ENCODE results near the gene MRPS9. TPM values are rescaled to one million over a fixed set of nuclear protein-coding genes. Genes with fewer than 3 reads are reported as not detected.
A peak's percentile ranks its signal among the peaks of the same experiment; 100 is the strongest.

The MRPS9 gene
- total and polyA plus RNA-seq, 8 donors: 8.7 to 30.9 (median 22.4) TPM; not detected in 1

DNA sequence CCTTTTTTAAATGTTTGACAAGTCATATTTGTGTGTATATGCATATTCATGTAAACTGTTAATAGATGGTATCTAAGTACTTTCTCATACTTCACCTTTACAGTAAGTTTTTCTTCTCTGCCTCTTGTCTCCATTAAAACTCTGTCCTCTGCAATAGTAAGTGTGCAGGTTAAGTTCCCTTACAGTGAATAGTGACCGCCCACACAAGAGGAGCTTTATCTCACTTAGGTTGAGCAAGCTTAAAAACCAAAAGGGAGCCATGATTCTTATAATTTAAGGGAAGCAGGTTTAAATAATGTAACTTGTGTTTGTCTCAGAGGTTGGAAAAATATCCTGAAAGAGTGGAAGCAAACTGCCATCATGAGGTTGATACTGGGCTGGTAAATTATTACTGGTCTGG, 61.3 kb downstream of the MRPS9 start:
- Histone ChIP-seq H3K4me3 (no peak overlapping the region), H3K27ac (no peak overlapping the region), H3K9me3 (no peaks in the 10 kb centered on the region), H3K27me3 (no peaks in the 10 kb centered on the region), H3K36me3 (peaks cover 21 to 80% (median 62%) of the 10 kb centered on the region in 4 donors), H3K4me1 (no peaks in the 10 kb centered on the region)
- DNase-seq: no peak
- WGBS, 5 donors: 89 to 100% (median 97%) methylated on average over 1 of the region's 1 CpG
- intact Hi-C loops (cut with DNase I; ENCODE audit: low total_unique reads): no loop called here
- TF ChIP-seq POLR2A (IDR thresholded peaks at IDR 0.05) (no peak), EP300 (IDR thresholded peaks at IDR 0.05) (no peak), POLR2AphosphoS5 (IDR thresholded peaks at IDR 0.05) (no peak)
- TF ChIP-seq, protein P1, sequence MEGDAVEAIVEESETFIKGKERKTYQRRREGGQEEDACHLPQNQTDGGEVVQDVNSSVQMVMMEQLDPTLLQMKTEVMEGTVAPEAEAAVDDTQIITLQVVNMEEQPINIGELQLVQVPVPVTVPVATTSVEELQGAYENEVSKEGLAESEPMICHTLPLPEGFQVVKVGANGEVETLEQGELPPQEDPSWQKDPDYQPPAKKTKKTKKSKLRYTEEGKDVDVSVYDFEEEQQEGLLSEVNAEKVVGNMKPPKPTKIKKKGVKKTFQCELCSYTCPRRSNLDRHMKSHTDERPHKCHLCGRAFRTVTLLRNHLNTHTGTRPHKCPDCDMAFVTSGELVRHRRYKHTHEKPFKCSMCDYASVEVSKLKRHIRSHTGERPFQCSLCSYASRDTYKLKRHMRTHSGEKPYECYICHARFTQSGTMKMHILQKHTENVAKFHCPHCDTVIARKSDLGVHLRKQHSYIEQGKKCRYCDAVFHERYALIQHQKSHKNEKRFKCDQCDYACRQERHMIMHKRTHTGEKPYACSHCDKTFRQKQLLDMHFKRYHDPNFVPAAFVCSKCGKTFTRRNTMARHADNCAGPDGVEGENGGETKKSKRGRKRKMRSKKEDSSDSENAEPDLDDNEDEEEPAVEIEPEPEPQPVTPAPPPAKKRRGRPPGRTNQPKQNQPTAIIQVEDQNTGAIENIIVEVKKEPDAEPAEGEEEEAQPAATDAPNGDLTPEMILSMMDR (IDR thresholded peaks at IDR 0.05): no peak

DNA sequence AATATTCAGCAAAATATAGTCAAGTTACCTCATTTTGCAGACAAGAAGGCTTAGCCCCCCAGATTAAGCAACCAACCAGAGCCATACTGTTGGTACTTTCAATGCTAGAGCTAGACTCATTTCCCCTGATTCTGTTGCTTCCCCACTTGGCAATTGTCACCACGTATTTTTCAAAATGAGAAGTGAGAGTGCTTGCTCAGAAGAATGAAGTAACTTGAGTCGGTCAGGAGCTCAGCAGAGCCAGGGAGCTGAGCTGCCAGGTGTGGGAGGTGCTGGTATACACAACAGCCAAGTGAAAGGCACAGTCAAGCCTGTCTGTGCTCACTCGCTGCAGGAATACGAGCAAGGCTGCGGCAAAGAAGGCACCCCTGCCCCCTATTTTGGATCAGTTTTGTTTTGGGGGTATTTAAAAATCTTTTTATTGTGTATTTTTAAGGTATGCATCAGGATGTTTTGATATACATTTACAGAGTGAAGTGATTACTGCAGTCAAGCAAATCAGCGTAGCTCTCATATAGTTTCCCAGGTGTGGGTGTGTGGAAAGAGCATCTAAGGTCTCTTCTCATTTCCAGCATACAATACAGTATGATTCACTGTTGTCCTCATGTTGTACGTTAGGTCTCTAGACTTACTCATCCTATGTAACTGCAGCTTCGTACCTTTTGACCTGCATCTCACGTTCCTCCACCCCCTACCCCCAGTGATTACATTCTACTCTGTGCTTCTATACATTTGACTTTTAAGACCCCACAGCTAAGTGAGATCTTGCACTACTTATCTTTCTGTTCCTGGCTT, 62.4 kb downstream of the MRPS9 start:
- WGBS, 5 donors: 88 to 92% (median 90%) methylated on average over 9 of the region's 9 CpGs
- H3K36me3 ChIP-seq: peaks cover 21 to 69% (median 51%) of the 10 kb centered on the region in 4 donors

DNA sequence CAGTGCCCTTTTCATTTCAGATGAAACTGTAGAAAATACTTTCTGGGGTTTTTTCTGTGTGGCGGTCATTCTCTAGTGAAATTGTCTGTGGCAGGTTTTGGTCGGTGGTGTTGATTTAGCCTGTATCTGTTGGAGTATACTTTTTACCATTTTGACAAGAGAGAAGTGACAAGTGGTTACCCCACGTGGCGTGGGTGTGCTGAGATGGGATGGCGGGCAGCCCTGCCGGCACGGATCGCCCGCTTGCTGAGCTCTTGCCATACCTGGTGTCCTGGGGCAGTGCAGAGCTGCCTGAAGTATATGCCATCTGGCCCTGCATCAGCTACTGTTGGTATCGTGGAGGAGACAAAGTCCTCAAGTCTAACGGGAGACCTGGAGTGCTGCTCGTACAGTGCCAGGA, 64.1 kb downstream of the MRPS9 start:
- TF ChIP-seq EP300 (IDR thresholded peaks at IDR 0.05) (no peak), POLR2A (IDR thresholded peaks at IDR 0.05) (no peak)
- H3K9me3 ChIP-seq: no peaks in the 10 kb centered on the region
- H3K27me3 ChIP-seq: no peaks in the 10 kb centered on the region
- H3K27ac ChIP-seq: no peak overlapping the region
- peaks cover 18 to 56% (median 46%) of the 10 kb centered on the region in 4 donors for H3K36me3 ChIP-seq
- WGBS, 5 donors: 89 to 96% (median 94%) methylated on average over 12 of the region's 12 CpGs
- no peak for DNase-seq
- H3K4me3 ChIP-seq: no peak overlapping the region
- intact Hi-C loops (cut with DNase I; ENCODE audit: low total_unique reads): no loop called here
- H3K4me1 ChIP-seq: no peaks in the 10 kb centered on the region

More for the DNA sequence above, 62.4 kb downstream of the MRPS9 start:
- Histone ChIP-seq H3K4me3 (no peak overlapping the region), H3K4me1 (no peaks in the 10 kb centered on the region), H3K27me3 (no peaks in the 10 kb centered on the region), H3K27ac (no peak overlapping the region), H3K9me3 (no peaks in the 10 kb centered on the region)
- peak in 1 of 2 donors; percentile 20 for DNase-seq
- intact Hi-C loops (cut with DNase I; ENCODE audit: low total_unique reads): no loop called here
- no peak for TF ChIP-seq EP300 (IDR thresholded peaks at IDR 0.05)
- TF ChIP-seq POLR2A (IDR thresholded peaks at IDR 0.05): no peak
- no peak for TF ChIP-seq POLR2AphosphoS5 (IDR thresholded peaks at IDR 0.05)
- TF ChIP-seq, protein P1 (IDR thresholded peaks at IDR 0.05): no peak

DNA sequence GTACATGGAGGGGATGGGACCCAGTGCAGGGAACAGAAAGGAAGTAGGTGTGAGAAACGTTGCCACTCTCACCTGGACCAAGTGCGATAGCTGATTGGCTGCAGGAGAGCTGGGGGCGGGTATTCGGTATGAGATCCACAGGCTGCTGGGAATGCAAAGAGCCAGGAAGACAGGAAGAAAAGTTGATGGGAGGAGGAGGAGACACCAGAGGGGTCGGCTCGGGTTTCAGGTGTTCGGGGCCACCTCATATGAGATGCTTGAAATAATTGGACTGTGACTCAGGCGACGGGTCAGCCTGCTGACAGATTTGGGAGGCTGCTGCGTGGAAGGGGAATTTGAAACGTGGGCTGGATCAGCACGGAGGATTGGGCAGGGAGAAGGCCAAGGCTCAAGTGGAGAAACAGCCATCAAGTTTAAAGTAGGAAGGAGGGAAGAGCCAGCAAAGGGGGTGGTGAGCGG, 65.1 kb downstream of the MRPS9 start:
- Histone ChIP-seq H3K4me3 (no peak overlapping the region), H3K27ac (no peak overlapping the region), H3K9me3 (no peaks in the 10 kb centered on the region), H3K27me3 (no peaks in the 10 kb centered on the region), H3K4me1 (no peaks in the 10 kb centered on the region), H3K36me3 (peaks cover 9 to 52% (median 37%) of the 10 kb centered on the region in 4 donors)
- 67 to 71% (median 69%) methylated on average over 13 of the region's 13 CpGs for WGBS, 5 donors
- TF ChIP-seq POLR2AphosphoS5 (IDR thresholded peaks at IDR 0.05): no peak
- TF ChIP-seq, protein P1 (IDR thresholded peaks at IDR 0.05): no peak
- TF ChIP-seq POLR2A (IDR thresholded peaks at IDR 0.05): no peak
- TF ChIP-seq EP300 (IDR thresholded peaks at IDR 0.05): no peak
- intact Hi-C loops (cut with DNase I; ENCODE audit: low total_unique reads): no loop called here
- no peak for DNase-seq

DNA sequence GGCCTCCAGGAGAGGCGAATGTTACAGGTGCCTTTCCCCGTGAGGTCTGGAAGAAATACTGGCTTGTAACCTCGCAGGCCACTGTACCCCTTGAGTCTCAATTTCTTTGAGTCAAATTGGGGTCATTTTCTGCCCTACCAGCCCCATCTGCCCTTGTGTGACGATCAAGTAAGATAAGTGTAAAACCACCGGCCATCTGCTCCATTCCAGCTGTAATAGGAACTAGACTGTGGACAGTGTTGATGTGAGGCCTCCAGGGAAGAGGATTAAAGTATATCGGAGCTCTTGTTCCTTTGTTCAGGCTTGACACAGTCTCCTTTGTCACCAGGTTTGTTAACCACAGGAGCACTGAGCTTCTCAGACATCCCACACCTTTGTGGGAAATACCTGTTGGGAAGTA, 65.6 kb downstream of the MRPS9 start:
- H3K9me3 ChIP-seq: no peaks in the 10 kb centered on the region

More for the DNA sequence above, 65.6 kb downstream of the MRPS9 start:
- Histone ChIP-seq H3K36me3 (peaks cover 6 to 52% (median 34%) of the 10 kb centered on the region in 4 donors), H3K4me3 (no peak overlapping the region), H3K27ac (no peak overlapping the region), H3K27me3 (no peaks in the 10 kb centered on the region), H3K4me1 (no peaks in the 10 kb centered on the region)
- TF ChIP-seq, protein P1 (IDR thresholded peaks at IDR 0.05): no peak
- TF ChIP-seq POLR2A (IDR thresholded peaks at IDR 0.05) (no peak), EP300 (IDR thresholded peaks at IDR 0.05) (no peak), POLR2AphosphoS5 (IDR thresholded peaks at IDR 0.05) (no peak)
- DNase-seq: no peak
- WGBS, 5 donors: 84 to 94% (median 87%) methylated on average over 5 to 6 of the region's 6 CpGs
- intact Hi-C loops (cut with DNase I; ENCODE audit: low total_unique reads): no loop called here

Measured in stomach (tissue), 9 donors.